ENCODE measurements around the gene B3GAT1. TPM values are rescaled to one million over a fixed set of nuclear protein-coding genes. Genes with fewer than 3 reads are reported as not detected.

Gene B3GAT1
- polyA plus RNA-seq, 3 donors from 2014 or later = 0.09 to 1.8 (median 0.24) TPM

GRCh38 chr11:134331354-134332188 lies 80.5 kb downstream of the B3GAT1 start, which contains the start of gene GLB1L2:
TSS of gene GLB1L2 (plus strand) at chr11:134331988. CDS start at chr11:134332062, 74 bp downstream.
- Mint-ChIP-seq H3K27me3 (ENCODE audit: low read depth in 3 of 3) (peaks cover 14 to 20% (median 16%) of the 10 kb centered on the region in 3 donors), H3K4me3 (peak within 1 kb of the TSS; percentile 80 to 91 (median 87)), H3K4me1 (peaks cover 13 to 19% of the 10 kb centered on the region in 2 donors), H3K27ac (peak within 1 kb of the TSS; percentile 42 to 87 (median 68)), H3K36me3 (no peaks in the 10 kb centered on the region), H3K9me3 (no peaks in the 10 kb centered on the region)
- peak; percentile 77 to 83 (median 81) for DNase-seq

DNA sequence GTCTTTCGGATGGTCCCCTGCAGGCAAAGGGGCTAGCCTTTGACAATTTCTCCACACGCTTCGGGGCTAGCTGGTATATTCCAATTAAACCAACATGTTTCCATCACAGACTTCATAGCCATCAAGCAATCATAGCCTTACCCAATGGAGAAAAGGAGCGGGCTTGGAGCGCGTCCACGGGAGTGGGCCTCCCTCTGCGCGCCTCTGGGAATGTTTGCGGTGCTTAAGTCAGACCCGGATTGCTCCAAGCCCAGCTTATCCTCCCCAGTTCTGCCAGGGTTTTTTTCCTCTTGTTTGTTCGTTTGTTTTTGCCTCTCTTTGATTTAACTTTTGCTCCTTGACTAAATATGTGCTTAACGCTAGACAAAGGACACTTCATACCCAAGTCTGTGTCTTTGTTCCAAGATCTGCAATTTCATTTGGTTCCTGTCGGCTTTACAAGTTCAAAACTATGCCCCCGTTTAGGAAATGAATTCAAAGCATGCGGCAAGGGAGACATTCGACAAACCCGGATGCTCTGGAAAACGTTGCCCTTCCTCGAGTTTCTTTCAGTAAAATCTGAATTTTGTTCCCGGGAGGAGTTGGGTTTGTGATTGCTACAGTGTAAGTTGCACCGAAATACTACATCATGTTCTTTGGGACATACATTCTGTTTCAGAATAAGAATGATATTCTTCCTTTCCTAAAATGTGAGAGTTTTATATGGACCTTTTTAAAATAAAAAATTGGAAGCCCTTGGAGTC lies 81.3 kb downstream of the B3GAT1 start:
- peak overlapping the region; percentile 80 to 91 (median 87) for H3K4me3 Mint-ChIP-seq
- no peaks in the 10 kb centered on the region for H3K36me3 Mint-ChIP-seq
- H3K27me3 Mint-ChIP-seq (ENCODE audit: low read depth in 3 of 3) = peaks cover 14 to 20% (median 14%) of the 10 kb centered on the region in 3 donors
- H3K27ac Mint-ChIP-seq = peak overlapping the region in 3 of 6 donors; percentile 41 to 87 (median 57)
- DNase-seq = no peak
- H3K9me3 Mint-ChIP-seq = no peaks in the 10 kb centered on the region
- H3K4me1 Mint-ChIP-seq = peaks cover 13 to 19% of the 10 kb centered on the region in 2 donors

Other genes starting within 250 kb of the B3GAT1 start
- gene NCAPD3, start 188.3 kb downstream of the B3GAT1 start, polyA plus RNA-seq = 10 to 100 TPM in 2 of 3 donors, 1 to 10 TPM in 1; 6.9 to 16.7 (median 11.4) TPM
- 100 to 1,000 TPM in 1 of 3 donors, 10 to 100 TPM in 2; 76.2 to 110 (median 78.1) TPM for gene VPS26B, start 187.6 kb downstream of the B3GAT1 start, polyA plus RNA-seq
- 100 to 1,000 TPM in 2 of 3 donors, 10 to 100 TPM in 1; 92.7 to 116 (median 106) TPM for gene THYN1, start 158.9 kb downstream of the B3GAT1 start, polyA plus RNA-seq
- 10 to 100 TPM; 16.3 to 34.4 (median 22.7) TPM for gene ACAD8, start 158.7 kb downstream of the B3GAT1 start, polyA plus RNA-seq
- not detected for gene GLB1L3, start 135.9 kb downstream of the B3GAT1 start, polyA plus RNA-seq
- gene GLB1L2, start 80.3 kb downstream of the B3GAT1 start, polyA plus RNA-seq = 1 to 10 TPM in 2 of 3 donors, not detected in 1; 1.4 to 1.7 TPM

Data from immature natural killer cell (primary cell).